Aorta (tissue), 5 donors: ENCODE measurements around the gene ITGA5. TPM values are rescaled to one million over a fixed set of nuclear protein-coding genes. Genes with fewer than 3 reads are reported as not detected.

Experiments
- ATAC-seq: fragments of 200-7000 bp; cut with Tn5 transposase; one replicate; pipeline ENCODE4 v1.9.1; 2022; ENCODE audit warnings: moderate library complexity; ENCODE audit not compliant: low FRiP score
- DNase-seq, 2 donors: peaks; one replicate each; pipeline ENCODE4 v3.0.0-alpha.2; 2020
- H3K27ac ChIP-seq, 2 donors: one replicate each; pipeline ENCODE4 v1.5.1; 2013; ENCODE audit warnings: low read length in 2 of 2, mild to moderate bottlenecking in 2 of 2, moderate library complexity in 2 of 2, control low read depth in 1 of 2, inconsistent platforms in 1 of 2, low read depth in 1 of 2
- H3K27me3 ChIP-seq, 2 donors: one replicate each; pipeline ENCODE4 v1.6.1; 2013; ENCODE audit warnings: control low read depth in 1 of 2, low read length in 1 of 2, mild to moderate bottlenecking in 1 of 2, moderate library complexity in 1 of 2; ENCODE audit not compliant: insufficient read depth in 2 of 2, control insufficient read depth in 1 of 2
- H3K36me3 ChIP-seq, 2 donors: one replicate each; pipeline ENCODE4 v1.6.1; 2013; ENCODE audit warnings: control low read depth in 1 of 2, low read length in 1 of 2, mild to moderate bottlenecking in 1 of 2; ENCODE audit not compliant: insufficient read depth in 2 of 2, control insufficient read depth in 1 of 2
- H3K4me1 ChIP-seq, 2 donors: one replicate each; pipeline ENCODE4 v1.6.1; 2013; ENCODE audit warnings: low read length in 2 of 2, control low read depth in 1 of 2, mild to moderate bottlenecking in 1 of 2, moderate library complexity in 1 of 2; ENCODE audit not compliant: insufficient read depth in 2 of 2, control insufficient read depth in 1 of 2
- H3K4me3 ChIP-seq, 2 donors: one replicate each; pipeline ENCODE4 v1.5.1; 2013; ENCODE audit warnings: low read length in 2 of 2, control low read depth in 1 of 2, mild to moderate bottlenecking in 1 of 2
- H3K9me3 ChIP-seq: one replicate; pipeline ENCODE4 v1.6.1; 2013; ENCODE audit warnings: mild to moderate bottlenecking, low read length; ENCODE audit not compliant: control insufficient read depth
- WGBS, 2 donors: extraction: QIAGEN DNeasy Blood & Tissue Kit; methylation state at CpG; one replicate each; pipeline ENCODE4 v1.1.7; 2013; 5-methylcytosine and 5-hydroxymethylcytosine counted together
- intact Hi-C, 2 donors: fragments of 100-400 bp; cut with DNase I; formaldehyde crosslinking; loops; one replicate each; pipeline versions ENCODE4 v1.14.2 to v1.15.0; 2022
- polyA plus RNA-seq, 2 donors: library from polyadenylated mRNA; stranded (reverse); fragments of 200-250 nt; gene quantifications; one replicate each; pipeline ENCODE4 v1.2.3, GENCODE V29; 2013
- total RNA-seq, 2 donors: library from RNA; stranded (reverse); fragmentation: NEBNext Ultra II Directional; extraction: Animal tissue kit (Norgen Biotek cat#: 25700); gene quantifications; one replicate each; pipeline ENCODE4 v1.2.1, GENCODE V29; 2021
- donor health status: healthy with polysubstance abuse.
- donor health status: Bipolar disorder and iron deficiency.
- donor health status: DM: no; HTN: no; CAD: no.
- donor health status: DM: no; HTN: no; CAD: no.
- donor health status: DM: yes; HTN: yes; CAD: no.

Gene ITGA5
- total and polyA plus RNA-seq, 4 donors = 26.5 to 1,416 (median 353) TPM

GRCh38 chr12:54352022-54352531, 67.0 kb downstream of the ITGA5 start:
- Histone ChIP-seq H3K9me3 (no peaks in the 10 kb centered on the region), H3K36me3 (peaks cover under 1 to 10% of the 10 kb centered on the region in 2 donors), H3K27me3 (no peaks in the 10 kb centered on the region), H3K27ac (no peak overlapping the region), H3K4me1 (no peaks in the 10 kb centered on the region), H3K4me3 (no peak overlapping the region)
- DNase-seq (peak; percentile 75 to 86), ATAC-seq (no peak)
- 1 to 5% methylated on average over 21 of the region's 21 CpGs for WGBS, 2 donors
- intact Hi-C loops = no loop called here

DNA sequence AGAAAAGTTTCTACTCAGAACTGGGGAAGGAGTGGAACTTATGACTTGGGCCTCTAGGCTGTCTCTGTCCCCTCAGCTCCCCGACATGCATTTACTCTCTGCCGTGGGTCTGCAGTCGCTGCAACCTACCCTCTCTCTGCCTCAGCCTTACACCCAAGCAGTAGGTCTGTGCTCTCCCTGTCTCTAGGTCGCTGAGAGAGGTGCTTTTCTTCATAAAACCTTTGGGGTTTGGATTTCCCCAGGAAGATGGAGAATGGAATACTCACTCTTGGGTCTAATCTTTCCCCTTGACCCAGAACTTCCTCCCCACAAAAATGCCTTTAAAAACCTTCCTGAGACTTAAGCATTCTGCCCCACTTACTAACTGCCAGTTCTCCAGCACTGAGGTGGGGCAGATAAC, 67.7 kb downstream of the ITGA5 start:
- WGBS, 2 donors = 59 to 63% methylated on average over 4 of the region's 4 CpGs
- DNase-seq (no peak), ATAC-seq (no peak)
- Histone ChIP-seq H3K36me3 (peaks cover 5 to 10% of the 10 kb centered on the region in 2 donors), H3K27me3 (no peaks in the 10 kb centered on the region), H3K9me3 (no peaks in the 10 kb centered on the region), H3K4me3 (no peak overlapping the region), H3K27ac (no peak overlapping the region), H3K4me1 (no peaks in the 10 kb centered on the region)
- intact Hi-C loops = no loop called here

DNA sequence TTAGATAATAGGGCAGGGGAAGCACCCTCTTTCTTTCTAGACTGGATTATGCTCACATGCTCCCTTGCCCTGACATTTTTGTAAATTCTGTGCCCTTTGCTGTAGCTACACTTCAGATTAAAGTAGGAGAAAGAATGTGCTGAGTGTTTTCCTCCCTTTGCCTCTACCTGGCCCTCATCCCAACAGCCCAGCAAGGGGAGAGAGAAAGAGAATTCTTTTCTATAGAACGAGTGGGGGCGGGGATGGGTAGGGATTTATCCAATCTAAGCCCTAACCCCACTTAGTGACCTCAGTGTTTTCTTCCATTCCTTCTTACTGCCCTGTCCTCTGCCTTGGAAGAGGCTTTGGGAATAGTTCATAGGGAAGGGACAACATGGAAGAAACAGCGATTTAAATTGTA, 68.3 kb downstream of the ITGA5 start:
- Histone ChIP-seq H3K27me3 (no peaks in the 10 kb centered on the region), H3K27ac (no peak overlapping the region), H3K9me3 (no peaks in the 10 kb centered on the region), H3K36me3 (peaks cover 5 to 10% of the 10 kb centered on the region in 2 donors), H3K4me1 (no peaks in the 10 kb centered on the region), H3K4me3 (no peak overlapping the region)
- DNase-seq (no peak), ATAC-seq (no peak)
- intact Hi-C loops = no loop called here
- 54 to 62% methylated on average over 3 of the region's 3 CpGs for WGBS, 2 donors

- DNase-seq = no peak
- H3K4me1 ChIP-seq = no peaks in the 10 kb centered on the region
- no peaks in the 10 kb centered on the region for H3K27me3 ChIP-seq
- ATAC-seq = no peak
- no peak overlapping the region for H3K27ac ChIP-seq
- no peaks in the 10 kb centered on the region for H3K9me3 ChIP-seq
- H3K4me3 ChIP-seq = no peak overlapping the region
- H3K36me3 ChIP-seq = peaks cover 8 to 10% of the 10 kb centered on the region in 2 donors
- intact Hi-C loops = no loop called here
Observed at GRCh38 chr12:54349679-54350078, 69.4 kb downstream of the ITGA5 start.

DNA sequence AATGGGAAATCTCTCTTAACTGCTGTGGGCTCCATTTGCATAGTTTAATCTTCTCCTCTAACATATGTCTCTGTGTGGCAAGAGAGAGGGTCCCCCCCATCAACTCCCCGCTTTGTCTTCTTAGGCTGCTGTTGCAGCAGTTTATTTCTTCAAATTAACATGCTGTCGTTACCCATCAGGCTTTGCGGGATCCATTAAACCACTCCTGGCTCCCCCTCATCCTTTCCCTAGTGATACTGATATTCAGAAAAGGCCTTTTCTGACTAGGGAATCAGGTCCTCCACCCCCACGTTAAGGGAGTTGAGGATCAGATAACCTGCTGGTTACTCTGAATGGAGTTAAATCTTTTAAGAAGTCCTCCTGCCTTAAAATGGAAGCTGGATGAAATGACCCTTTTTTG, 70.0 kb downstream of the ITGA5 start:
- ATAC-seq (no peak), DNase-seq (no peak)
- H3K27me3 ChIP-seq = no peaks in the 10 kb centered on the region
- H3K4me1 ChIP-seq = no peaks in the 10 kb centered on the region
- WGBS, 2 donors = 80 to 84% methylated on average over 4 of the region's 4 CpGs
- no peaks in the 10 kb centered on the region for H3K9me3 ChIP-seq
- H3K27ac ChIP-seq = no peak overlapping the region
- H3K36me3 ChIP-seq = peaks cover 8 to 10% of the 10 kb centered on the region in 2 donors
- H3K4me3 ChIP-seq = no peak overlapping the region
- intact Hi-C loops = no loop called here

Other genes with a start within 250 kb of the ITGA5 start
- gene SMUG1, start 230.3 kb downstream of the ITGA5 start, total RNA-seq = 10 to 100 TPM; 21.8 to 27.6 TPM
- 10 to 100 TPM; 22.3 to 32.3 TPM for gene SMUG1, start 230.3 kb downstream of the ITGA5 start, polyA plus RNA-seq
- gene CBX5, start 139.1 kb downstream of the ITGA5 start, total RNA-seq = 10 to 100 TPM; 66.8 to 67.8 TPM
- 10 to 100 TPM in 1 of 2 donors, 1 to 10 TPM in 1; 9.4 to 11.3 TPM for gene CBX5, start 139.1 kb downstream of the ITGA5 start, polyA plus RNA-seq
- gene HNRNPA1, start 138.5 kb downstream of the ITGA5 start, total RNA-seq = 100 to 1,000 TPM; 645 to 782 TPM
- 1,000 to 10,000 TPM in 1 of 2 donors, 100 to 1,000 TPM in 1; 846 to 1,277 TPM for gene HNRNPA1, start 138.5 kb downstream of the ITGA5 start, polyA plus RNA-seq
- 1 to 10 TPM; 3.2 to 3.3 TPM for gene NFE2, start 118.3 kb downstream of the ITGA5 start, total RNA-seq
- gene NFE2, start 118.3 kb downstream of the ITGA5 start, polyA plus RNA-seq = under 1 TPM in 1 of 2 donors, not detected in 1; 0.28 TPM
- 10 to 100 TPM; 71.5 to 72.1 TPM for gene COPZ1, start 94.1 kb downstream of the ITGA5 start, total RNA-seq
- gene COPZ1, start 94.1 kb downstream of the ITGA5 start, polyA plus RNA-seq = 10 to 100 TPM; 54.1 to 63.0 TPM
- 1 to 10 TPM; 1.9 TPM for gene GPR84, start 54.8 kb downstream of the ITGA5 start, total RNA-seq
- gene GPR84, start 54.8 kb downstream of the ITGA5 start, polyA plus RNA-seq = under 1 TPM in 1 of 2 donors, not detected in 1; 0.38 TPM
- 10 to 100 TPM; 22.2 to 27.6 TPM for gene ZNF385A, start 34.5 kb downstream of the ITGA5 start, total RNA-seq
- gene ZNF385A, start 34.5 kb downstream of the ITGA5 start, polyA plus RNA-seq = 10 to 100 TPM in 1 of 2 donors, 1 to 10 TPM in 1; 4.1 to 11.5 TPM
- gene GTSF1, start 54.3 kb upstream of the ITGA5 start, total RNA-seq = not detected
- 1 to 10 TPM in 1 of 2 donors, not detected in 1; 1.5 TPM for gene GTSF1, start 54.3 kb upstream of the ITGA5 start, polyA plus RNA-seq
- 10 to 100 TPM; 39.8 to 47.7 TPM for gene NCKAP1L, start 78.5 kb upstream of the ITGA5 start, total RNA-seq
- 1 to 10 TPM; 3.4 to 5.4 TPM for gene NCKAP1L, start 78.5 kb upstream of the ITGA5 start, polyA plus RNA-seq
- 10 to 100 TPM; 23.1 to 63.4 TPM for gene PDE1B, start 130.3 kb upstream of the ITGA5 start, total RNA-seq
- 10 to 100 TPM in 1 of 2 donors, 1 to 10 TPM in 1; 6.6 to 38.6 TPM for gene PDE1B, start 130.3 kb upstream of the ITGA5 start, polyA plus RNA-seq
- gene PPP1R1A, start 169.4 kb upstream of the ITGA5 start, total RNA-seq = 10 to 100 TPM in 1 of 2 donors, 1 to 10 TPM in 1; 9.0 to 13.6 TPM
- gene PPP1R1A, start 169.4 kb upstream of the ITGA5 start, polyA plus RNA-seq = 10 to 100 TPM in 1 of 2 donors, 1 to 10 TPM in 1; 4.7 to 15.8 TPM
- not detected for gene LACRT, start 215.6 kb upstream of the ITGA5 start, total RNA-seq
- gene LACRT, start 215.6 kb upstream of the ITGA5 start, polyA plus RNA-seq = not detected
- not detected for gene DCD, start 229.1 kb upstream of the ITGA5 start, total RNA-seq
- not detected for gene DCD, start 229.1 kb upstream of the ITGA5 start, polyA plus RNA-seq